ENCODE results near the gene ALKBH5. TPM values are rescaled to one million over a fixed set of nuclear protein-coding genes. Genes with fewer than 3 reads are reported as not detected.

Gene ALKBH5
- total RNA-seq, 1 experiment from 2014 or later = 94.5 TPM

DNA sequence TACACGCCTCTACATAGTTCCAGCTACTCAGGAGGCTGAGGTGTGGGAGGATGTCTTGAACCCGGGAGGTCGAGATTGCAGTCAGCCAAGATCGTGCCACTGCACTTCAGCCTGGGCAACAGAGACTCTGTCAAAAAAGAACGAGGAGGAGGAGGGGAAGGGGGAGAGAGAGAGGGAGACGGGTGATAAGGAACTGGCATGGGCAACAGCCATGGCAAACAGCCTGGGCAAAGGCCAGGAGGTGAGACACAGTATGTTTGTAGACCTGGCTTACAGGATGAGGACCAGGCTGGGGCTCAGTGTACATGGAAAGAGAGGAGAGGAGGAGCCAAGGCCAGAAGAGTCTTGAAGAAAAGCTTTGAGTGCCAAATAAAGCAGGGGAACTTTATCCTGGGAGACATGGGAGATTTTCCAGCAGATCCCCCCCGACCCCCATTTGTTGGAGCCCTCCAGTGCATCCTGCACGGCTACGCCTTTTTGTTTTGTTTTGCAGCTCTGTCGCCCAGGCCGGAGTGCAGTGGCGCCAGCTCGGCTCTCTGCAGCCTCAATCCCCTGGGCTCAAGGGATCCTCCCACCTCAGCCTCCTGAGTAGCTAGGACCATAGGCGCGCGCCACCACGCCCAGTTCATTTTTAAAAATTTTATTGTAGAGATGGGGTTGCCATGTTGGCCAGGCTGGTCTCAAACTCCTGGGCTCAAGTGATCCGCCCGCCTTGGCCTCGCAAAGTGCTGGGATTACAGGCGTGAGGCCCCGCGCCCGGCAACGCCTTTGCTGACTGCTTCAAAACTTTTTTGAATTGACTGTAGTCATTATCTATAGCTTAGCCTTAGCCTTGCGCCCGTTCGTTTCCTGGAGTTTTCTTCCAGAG, 1.3 kb upstream of the ALKBH5 start:
- no peak for DNase-seq (ENCODE audit: low read depth, low spot score)
- no peak for TF ChIP-seq SIN3A (IDR thresholded peaks at IDR 0.05; ENCODE audit: borderline replicate concordance, insufficient read depth, low read depth, low read length)
- TF ChIP-seq POLR2AphosphoS5 (IDR thresholded peaks at IDR 0.05; ENCODE audit: low read depth, low read length) = no peak
- TF ChIP-seq CTCF (IDR thresholded peaks at IDR 0.05) = no peak
- CTCF ChIA-PET = no interaction called here
- in situ Hi-C loops (cut with HindIII; ENCODE audit: low pct_unique_long_range_greater_than_20kb, low sequenced_read_pairs) (no loop called here), intact Hi-C loops (cut with micrococcal nuclease; ENCODE audit: unreplicated experiment) (no loop called here)
- POLR2A ChIA-PET = interaction anchor here (0.6 kb wide), 1 partner anchor 123 kb away, joined by 3 read pairs; no protein-coding TSS in a partner anchor
- ATAC-seq = peak; percentile 11; the same call in 1 of the 2 replicates
- peaks cover 21% of the 10 kb centered on the region for H3K4me1 ChIP-seq (ENCODE audit: control insufficient read depth, insufficient read depth, low read length)
- peaks cover under 1% of the 10 kb centered on the region; the same call in 1 of the 2 replicates for H3K36me3 ChIP-seq (ENCODE audit: control insufficient read depth, insufficient read depth, low read length)
- H3K27me3 ChIP-seq (ENCODE audit: control insufficient read depth, insufficient read depth, low read length) = no peaks in the 10 kb centered on the region
- no TSS peak for BruUV-seq (replicated peaks)
- no peaks in the 10 kb centered on the region for H3K9me3 ChIP-seq (ENCODE audit: control insufficient read depth, insufficient read depth, low read depth, low read length)
- H3K4me3 ChIP-seq (ENCODE audit: low read depth in 2 of 2, low read length in 2 of 2) = peak overlapping the region; percentile 56 to 84
- peak overlapping the region; percentile 86 for H3K27ac ChIP-seq (ENCODE audit: low read length)

DNA sequence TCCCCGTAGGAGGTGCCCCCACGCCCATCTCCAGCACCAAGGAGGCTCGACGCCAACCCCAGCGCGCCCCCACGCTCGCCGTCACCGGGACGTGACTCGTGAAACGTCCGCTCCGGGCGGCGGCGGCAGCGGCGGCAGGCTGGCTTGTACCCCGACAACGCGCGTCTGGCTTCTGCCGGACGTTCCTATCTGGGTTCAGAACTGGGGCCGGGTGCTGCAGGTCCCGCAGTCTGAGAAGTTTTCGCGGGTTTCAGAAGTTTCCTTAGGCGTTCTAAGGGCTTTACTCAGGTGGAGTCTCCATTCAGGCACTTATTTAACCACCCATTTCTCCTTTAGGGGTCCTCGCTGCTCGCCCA, 672 bp upstream of the ALKBH5 start:
- intact Hi-C loops (cut with micrococcal nuclease; ENCODE audit: unreplicated experiment) = no loop called here
- peak; percentile 77 for ATAC-seq

GRCh38 chr17:18184143-18185031, 759 bp downstream of the ALKBH5 start:
- Histone ChIP-seq H3K4me3 (ENCODE audit: low read depth in 2 of 2, low read length in 2 of 2) (peak overlapping the region; percentile 56 to 84), H3K4me1 (ENCODE audit: control insufficient read depth, insufficient read depth, low read length) (peaks cover 32% of the 10 kb centered on the region), H3K27me3 (ENCODE audit: control insufficient read depth, insufficient read depth, low read length) (no peaks in the 10 kb centered on the region), H3K9me3 (ENCODE audit: control insufficient read depth, insufficient read depth, low read depth, low read length) (no peaks in the 10 kb centered on the region), H3K36me3 (ENCODE audit: control insufficient read depth, insufficient read depth, low read length) (peaks cover 2% of the 10 kb centered on the region; the same call in 1 of the 2 replicates), H3K27ac (ENCODE audit: low read length) (peak overlapping the region; percentile 58)
- intact Hi-C loops (cut with micrococcal nuclease; ENCODE audit: unreplicated experiment) = no loop called here
- no TSS peak for BruUV-seq (replicated peaks)
- CTCF ChIA-PET = no interaction called here
- ATAC-seq (no peak), DNase-seq (ENCODE audit: low read depth, low spot score) (no peak)
- in situ Hi-C loops (cut with HindIII; ENCODE audit: low pct_unique_long_range_greater_than_20kb, low sequenced_read_pairs) = no loop called here
- POLR2A ChIA-PET = no interaction called here
- TF ChIP-seq, protein P1, sequence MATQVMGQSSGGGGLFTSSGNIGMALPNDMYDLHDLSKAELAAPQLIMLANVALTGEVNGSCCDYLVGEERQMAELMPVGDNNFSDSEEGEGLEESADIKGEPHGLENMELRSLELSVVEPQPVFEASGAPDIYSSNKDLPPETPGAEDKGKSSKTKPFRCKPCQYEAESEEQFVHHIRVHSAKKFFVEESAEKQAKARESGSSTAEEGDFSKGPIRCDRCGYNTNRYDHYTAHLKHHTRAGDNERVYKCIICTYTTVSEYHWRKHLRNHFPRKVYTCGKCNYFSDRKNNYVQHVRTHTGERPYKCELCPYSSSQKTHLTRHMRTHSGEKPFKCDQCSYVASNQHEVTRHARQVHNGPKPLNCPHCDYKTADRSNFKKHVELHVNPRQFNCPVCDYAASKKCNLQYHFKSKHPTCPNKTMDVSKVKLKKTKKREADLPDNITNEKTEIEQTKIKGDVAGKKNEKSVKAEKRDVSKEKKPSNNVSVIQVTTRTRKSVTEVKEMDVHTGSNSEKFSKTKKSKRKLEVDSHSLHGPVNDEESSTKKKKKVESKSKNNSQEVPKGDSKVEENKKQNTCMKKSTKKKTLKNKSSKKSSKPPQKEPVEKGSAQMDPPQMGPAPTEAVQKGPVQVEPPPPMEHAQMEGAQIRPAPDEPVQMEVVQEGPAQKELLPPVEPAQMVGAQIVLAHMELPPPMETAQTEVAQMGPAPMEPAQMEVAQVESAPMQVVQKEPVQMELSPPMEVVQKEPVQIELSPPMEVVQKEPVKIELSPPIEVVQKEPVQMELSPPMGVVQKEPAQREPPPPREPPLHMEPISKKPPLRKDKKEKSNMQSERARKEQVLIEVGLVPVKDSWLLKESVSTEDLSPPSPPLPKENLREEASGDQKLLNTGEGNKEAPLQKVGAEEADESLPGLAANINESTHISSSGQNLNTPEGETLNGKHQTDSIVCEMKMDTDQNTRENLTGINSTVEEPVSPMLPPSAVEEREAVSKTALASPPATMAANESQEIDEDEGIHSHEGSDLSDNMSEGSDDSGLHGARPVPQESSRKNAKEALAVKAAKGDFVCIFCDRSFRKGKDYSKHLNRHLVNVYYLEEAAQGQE (IDR thresholded peaks at IDR 0.05; ENCODE audit: insufficient read depth in 1 of 2, low read depth in 2 of 2, low read length in 1 of 2) = no peak
- TF ChIP-seq SIN3A (IDR thresholded peaks at IDR 0.05; ENCODE audit: borderline replicate concordance, insufficient read depth, low read depth, low read length) = peak; percentile 0; the same call in 1 of the 2 replicates
- no peak for TF ChIP-seq POLR2AphosphoS5 (IDR thresholded peaks at IDR 0.05; ENCODE audit: low read depth, low read length)
- no peak for TF ChIP-seq CTCF (IDR thresholded peaks at IDR 0.05)
- TF ChIP-seq TCF7L2 (IDR thresholded peaks at IDR 0.05; ENCODE audit: low read depth, low read length) = no peak

More for the DNA sequence above, 672 bp upstream of the ALKBH5 start:
- peaks cover 27% of the 10 kb centered on the region for H3K4me1 ChIP-seq (ENCODE audit: control insufficient read depth, insufficient read depth, low read length)
- no peaks in the 10 kb centered on the region for H3K27me3 ChIP-seq (ENCODE audit: control insufficient read depth, insufficient read depth, low read length)
- BruUV-seq (replicated peaks) = no TSS peak
- H3K9me3 ChIP-seq (ENCODE audit: control insufficient read depth, insufficient read depth, low read depth, low read length) = no peaks in the 10 kb centered on the region
- ChIA-PET POLR2A (interaction anchor here (0.6 kb wide), 1 partner anchor 124 kb away, joined by 3 read pairs; no protein-coding TSS in a partner anchor), CTCF (no interaction called here)
- DNase-seq (ENCODE audit: low read depth, low spot score) = no peak
- peaks cover 2% of the 10 kb centered on the region; the same call in 1 of the 2 replicates for H3K36me3 ChIP-seq (ENCODE audit: control insufficient read depth, insufficient read depth, low read length)
- TF ChIP-seq SIN3A (IDR thresholded peaks at IDR 0.05; ENCODE audit: borderline replicate concordance, insufficient read depth, low read depth, low read length) (no peak), POLR2AphosphoS5 (IDR thresholded peaks at IDR 0.05; ENCODE audit: low read depth, low read length) (peak; percentile 60)
- in situ Hi-C loops (cut with HindIII; ENCODE audit: low pct_unique_long_range_greater_than_20kb, low sequenced_read_pairs) = no loop called here
- peak overlapping the region; percentile 86 for H3K27ac ChIP-seq (ENCODE audit: low read length)
- peak overlapping the region; percentile 56 to 84 for H3K4me3 ChIP-seq (ENCODE audit: low read depth in 2 of 2, low read length in 2 of 2)
